Pancreas (tissue), 10 donors: Measurements from ENCODE around the gene NLRP11. TPM values are rescaled to one million over a fixed set of nuclear protein-coding genes. Genes with fewer than 3 reads are reported as not detected.

ENCODE experiments used
- ATAC-seq, 4 donors: fragments of 200-7000 bp; cut with Tn5 transposase; one replicate each; pipeline versions ENCODE4 v1.8.0 to v1.9.1; 2020; ENCODE audit warnings: mild to moderate bottlenecking in 4 of 4, moderate library complexity in 4 of 4
- DNase-seq, 6 donors: peaks; one replicate each; pipeline ENCODE4 v3.0.0-alpha.2; 2020
- FAIRE-seq: peaks from 2 replicates; lab custom pipeline; 2012; peaks lifted over from hg19 to GRCh38; lab: Jason Lieb, UNC
- H3K27ac ChIP-seq, 4 donors: fragments of 200-600 bp; sonication (generic); 1 replicate in 3 of 4; 2 replicates in 1 of 4; pipeline versions ENCODE4 v1.5.0 to v1.8.0; 2020
- H3K27me3 ChIP-seq, 4 donors: fragments of 200-600 bp; one replicate each; pipeline ENCODE4 v1.8.0; 2021
- H3K36me3 ChIP-seq, 3 donors: fragments of 200-600 bp; sonication (generic) in 1 of 3; one replicate each; pipeline versions ENCODE4 v1.5.0 to v1.8.0; 2020 to 2021
- H3K4me1 ChIP-seq, 3 donors: fragments of 200-600 bp; one replicate each; pipeline ENCODE4 v1.8.0; 2021
- H3K4me3 ChIP-seq, 4 donors: fragments of 200-600 bp; sonication (generic) in 2 of 4; one replicate each; pipeline versions ENCODE4 v1.5.0 to v1.8.0; 2020 to 2021
- H3K9me3 ChIP-seq, 4 donors: fragments of 200-600 bp; one replicate each; pipeline ENCODE4 v1.8.0; 2021
- WGBS, 2 donors: extraction: QIAGEN DNeasy Blood & Tissue Kit; methylation state at CpG; one replicate each; pipeline ENCODE4 v1.1.7; 2013; 5-methylcytosine and 5-hydroxymethylcytosine counted together
- intact Hi-C, 3 donors: fragments of 100-400 bp; cut with DNase I; formaldehyde crosslinking; loops; one replicate each; pipeline versions ENCODE4 v1.11.1 to v1.14.2; 2022
- polyA plus RNA-seq, 2 donors: library from polyadenylated mRNA; stranded (reverse); fragments of 200-250 nt; gene quantifications; one replicate each; pipeline ENCODE4 v1.2.3, GENCODE V29; 2013
- total RNA-seq, 6 donors: library from RNA; stranded (reverse); fragmentation: NEBNext Ultra II Directional in 4 of 6; extraction: Animal tissue kit (Norgen Biotek cat#: 25700) in 4 of 6; gene quantifications; one replicate each; pipeline versions ENCODE4 v1.2.1 to v1.2.4, GENCODE V29; 2021 to 2023
- TF ChIP-seq, protein P1 (sequence below), 4 donors: fragments of 200-600 bp; sonication (generic) in 3 of 4; IDR thresholded peaks; one replicate each; pipeline versions ENCODE4 v1.5.0 to v1.8.0; 2021; ENCODE audit warnings: antibody characterized with exemption in 4 of 4
- donor health status: healthy with polysubstance abuse.
- donor health status: DM: no; HTN: no; CAD: no; lungs with moderate emphysema.
- donor health status: DM: no; HTN: no; CAD: no.
- donor health status: control.
- donor health status: control.
- donor health status: Bipolar disorder and iron deficiency.
- donor health status: DM: yes; HTN: yes; CAD: no.
- donor health status: DM: no; HTN: no; CAD: no.
- donor health status: DM: no; HTN: no; CAD: no.
- donor health status: DM: yes; HTN: yes; CAD: no.

The NLRP11 gene
- total and polyA plus RNA-seq, 8 donors: 0.04 to 0.22 (median 0.09) TPM; not detected in 1

GRCh38 chr19:55802281-55802680 is 29.5 kb downstream of the NLRP11 start:
- no peak overlapping the region for H3K27ac ChIP-seq
- intact Hi-C loops: no loop called here
- TF ChIP-seq, protein P1, sequence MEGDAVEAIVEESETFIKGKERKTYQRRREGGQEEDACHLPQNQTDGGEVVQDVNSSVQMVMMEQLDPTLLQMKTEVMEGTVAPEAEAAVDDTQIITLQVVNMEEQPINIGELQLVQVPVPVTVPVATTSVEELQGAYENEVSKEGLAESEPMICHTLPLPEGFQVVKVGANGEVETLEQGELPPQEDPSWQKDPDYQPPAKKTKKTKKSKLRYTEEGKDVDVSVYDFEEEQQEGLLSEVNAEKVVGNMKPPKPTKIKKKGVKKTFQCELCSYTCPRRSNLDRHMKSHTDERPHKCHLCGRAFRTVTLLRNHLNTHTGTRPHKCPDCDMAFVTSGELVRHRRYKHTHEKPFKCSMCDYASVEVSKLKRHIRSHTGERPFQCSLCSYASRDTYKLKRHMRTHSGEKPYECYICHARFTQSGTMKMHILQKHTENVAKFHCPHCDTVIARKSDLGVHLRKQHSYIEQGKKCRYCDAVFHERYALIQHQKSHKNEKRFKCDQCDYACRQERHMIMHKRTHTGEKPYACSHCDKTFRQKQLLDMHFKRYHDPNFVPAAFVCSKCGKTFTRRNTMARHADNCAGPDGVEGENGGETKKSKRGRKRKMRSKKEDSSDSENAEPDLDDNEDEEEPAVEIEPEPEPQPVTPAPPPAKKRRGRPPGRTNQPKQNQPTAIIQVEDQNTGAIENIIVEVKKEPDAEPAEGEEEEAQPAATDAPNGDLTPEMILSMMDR (IDR thresholded peaks at IDR 0.05): no peak
- no peaks in the 10 kb centered on the region for H3K4me1 ChIP-seq
- 69 to 70% methylated on average over 2 of the region's 2 CpGs for whole genome bisulfite sequencing, 2 donors
- H3K4me3 ChIP-seq: no peak overlapping the region
- H3K27me3 ChIP-seq: no peaks in the 10 kb centered on the region
- H3K36me3 ChIP-seq: no peaks in the 10 kb centered on the region
- no peak for DNase-seq
- no peaks in the 10 kb centered on the region for H3K9me3 ChIP-seq
- FAIRE-seq: no peak
- ATAC-seq: no peak

- 52 to 66% methylated on average over 7 of the region's 7 CpGs for WGBS, 2 donors
Measured at GRCh38 chr19:55801416-55801815, 30.4 kb downstream of the NLRP11 start.

DNA sequence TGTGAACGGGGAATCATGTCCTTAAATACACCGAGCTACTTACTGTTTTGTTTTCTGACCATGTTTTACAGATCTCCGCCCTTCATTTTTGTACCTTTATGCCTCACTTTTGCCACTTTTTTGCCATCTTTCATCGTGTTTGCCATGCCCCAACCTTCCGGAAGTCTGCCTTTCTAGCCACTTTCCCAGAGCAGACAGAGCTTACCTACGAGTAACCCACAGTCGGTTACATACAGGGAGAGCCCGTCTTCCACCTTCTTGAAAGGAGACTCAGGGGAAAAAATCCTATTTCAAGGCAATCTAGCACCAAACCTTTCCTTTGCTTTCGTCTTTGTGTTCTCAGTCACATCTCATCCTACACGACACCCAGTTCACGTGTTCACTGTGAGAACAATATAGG is 36.8 kb downstream of the NLRP11 start:
- intact Hi-C loops: no loop called here
- 84 to 90% methylated on average over 11 of the region's 11 CpGs for WGBS, 2 donors
- H3K9me3 ChIP-seq: no peaks in the 10 kb centered on the region
- FAIRE-seq: no peak
- H3K27ac ChIP-seq: no peak overlapping the region
- H3K4me1 ChIP-seq: no peaks in the 10 kb centered on the region
- no peaks in the 10 kb centered on the region for H3K27me3 ChIP-seq
- ATAC-seq: no peak
- no peaks in the 10 kb centered on the region for H3K36me3 ChIP-seq
- no peak for DNase-seq
- H3K4me3 ChIP-seq: no peak overlapping the region
- TF ChIP-seq, protein P1 (IDR thresholded peaks at IDR 0.05): no peak

More at GRCh38 chr19:55801416-55801815, 30.4 kb downstream of the NLRP11 start:
- TF ChIP-seq, protein P1 (IDR thresholded peaks at IDR 0.05): no peak
- no peaks in the 10 kb centered on the region for H3K27me3 ChIP-seq
- no peaks in the 10 kb centered on the region for H3K36me3 ChIP-seq
- H3K27ac ChIP-seq: no peak overlapping the region
- no peak overlapping the region for H3K4me3 ChIP-seq
- DNase-seq: no peak
- no peaks in the 10 kb centered on the region for H3K4me1 ChIP-seq
- no peaks in the 10 kb centered on the region for H3K9me3 ChIP-seq
- intact Hi-C loops: no loop called here
- FAIRE-seq: no peak
- ATAC-seq: no peak

DNA sequence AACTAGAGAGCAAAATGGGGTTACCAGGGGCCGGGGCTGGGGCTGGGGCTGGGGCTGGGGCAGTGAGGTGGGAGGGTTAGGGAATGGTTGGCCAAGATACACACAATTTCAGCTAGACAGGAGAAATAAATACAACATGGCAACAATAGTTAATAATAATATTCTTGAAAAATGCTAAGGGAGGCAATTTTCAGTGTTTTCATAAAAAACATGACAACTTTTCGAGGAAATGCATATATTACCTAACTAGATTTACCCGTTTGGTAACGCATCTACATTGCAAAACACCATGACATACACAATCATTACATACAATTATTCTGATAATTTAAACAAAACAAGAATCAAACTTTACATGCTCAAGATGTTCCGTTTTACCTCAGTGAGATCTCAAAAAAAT is 50.7 kb downstream of the NLRP11 start:
- Histone ChIP-seq H3K4me1 (no peaks in the 10 kb centered on the region), H3K36me3 (no peaks in the 10 kb centered on the region), H3K27ac (no peak overlapping the region), H3K9me3 (no peaks in the 10 kb centered on the region), H3K4me3 (no peak overlapping the region), H3K27me3 (peaks cover 0 to 4% (median 0%) of the 10 kb centered on the region in 4 donors)
- TF ChIP-seq, protein P1 (IDR thresholded peaks at IDR 0.05): no peak
- 71 to 75% methylated on average over 5 of the region's 5 CpGs for WGBS, 2 donors
- DNase-seq (no peak), FAIRE-seq (no peak), ATAC-seq (no peak)
- intact Hi-C loops: no loop called here

- FAIRE-seq: no peak
- WGBS, 2 donors: 55 to 71% methylated on average over 16 of the region's 16 CpGs
Measured at GRCh38 chr19:55778331-55778730, 53.5 kb downstream of the NLRP11 start.

More at GRCh38 chr19:55778331-55778730, 53.5 kb downstream of the NLRP11 start:
- no peak overlapping the region for H3K27ac ChIP-seq
- no peaks in the 10 kb centered on the region for H3K9me3 ChIP-seq
- no peak for DNase-seq
- H3K4me3 ChIP-seq: no peak overlapping the region
- TF ChIP-seq, protein P1 (IDR thresholded peaks at IDR 0.05): no peak
- no peaks in the 10 kb centered on the region for H3K36me3 ChIP-seq
- H3K4me1 ChIP-seq: no peaks in the 10 kb centered on the region
- peaks cover 0 to 4% (median 0%) of the 10 kb centered on the region in 4 donors for H3K27me3 ChIP-seq
- no peak for ATAC-seq
- intact Hi-C loops: no loop called here
